Gastroesophageal sphincter (tissue), 4 donors: ENCODE results near the gene AFG1L. TPM values are rescaled to one million over a fixed set of nuclear protein-coding genes. Genes with fewer than 3 reads are reported as not detected.
"Not testable (repeated sequence)": the region's sequence is repeated elsewhere in the genome, so short reads cannot be mapped to it uniquely, and the experiment has no call there.

Experiments used
- ATAC-seq: fragments of 150-250 bp; one replicate; pipeline ENCODE4 v1.9.1; 2016; ENCODE audit warnings: mild to moderate bottlenecking, moderate library complexity
- H3K27ac ChIP-seq, 4 donors: fragments of 200-600 bp; sonication (generic) in 3 of 4; 1 replicate in 3 of 4; 2 replicates in 1 of 4; pipeline ENCODE4 v1.5.1; 2016 to 2019
- H3K27me3 ChIP-seq: fragments of 200-600 bp; sonication (generic); one replicate; pipeline ENCODE4 v1.5.1; 2019
- H3K36me3 ChIP-seq, 2 donors: fragments of 200-600 bp; sonication (generic); one replicate each; pipeline ENCODE4 v1.5.1; 2019; ENCODE audit warnings: control low read depth in 1 of 2
- H3K4me1 ChIP-seq, 3 donors: fragments of 200-600 bp; sonication (generic); 1 replicate in 2 of 3; 2 replicates in 1 of 3; pipeline ENCODE4 v1.5.1; 2016 to 2019; ENCODE audit warnings: control low read depth in 2 of 3
- H3K4me3 ChIP-seq, 2 donors: fragments of 200-600 bp; sonication (generic); one replicate each; pipeline ENCODE4 v1.5.1; 2019; ENCODE audit warnings: mild to moderate bottlenecking in 1 of 2, moderate library complexity in 1 of 2
- H3K9me3 ChIP-seq, 3 donors: fragments of 200-600 bp; sonication (generic); one replicate each; pipeline ENCODE4 v1.5.1; 2017 to 2019; ENCODE audit warnings: control low read depth in 2 of 3
- CTCF ChIP-seq, 4 experiments: fragments of 200-600 bp in 2 of 4; fragments of 450-650 bp in 2 of 4; sonication (generic) in 1 of 4; IDR thresholded peaks; one replicate each; pipeline ENCODE4 v1.5.1; 2017 to 2019; ENCODE audit warnings: antibody characterized with exemption in 4 of 4, mild to moderate bottlenecking in 2 of 4, moderate library complexity in 2 of 4
- EP300 ChIP-seq: sonication (generic); formaldehyde crosslinking; IDR thresholded peaks from one replicate; pipeline ENCODE4 v1.6.1; 2017; ENCODE audit warnings: antibody characterized with exemption, mild to moderate bottlenecking
- POLR2A ChIP-seq, 2 donors: fragments of 450-650 bp; IDR thresholded peaks; one replicate each; pipeline ENCODE4 v1.6.1; 2017; ENCODE audit warnings: antibody characterized with exemption in 2 of 2, mild to moderate bottlenecking in 2 of 2, moderate library complexity in 1 of 2
- POLR2AphosphoS5 ChIP-seq: sonication (generic); formaldehyde crosslinking; IDR thresholded peaks from one replicate; pipeline ENCODE4 v1.6.1; 2017; ENCODE audit warnings: antibody characterized with exemption
- WGBS, 2 donors: methylation state at CpG; one replicate each; pipeline ENCODE4 v1.1.5; 2018; ENCODE audit warnings: low coverage in 1 of 2; 5-methylcytosine and 5-hydroxymethylcytosine counted together
- total RNA-seq, 4 donors: library from RNA; depleted of rRNA; stranded (reverse); fragments of >200 nt; gene quantifications; one replicate each; pipeline ENCODE4 v1.1.0, GENCODE V29; 2016

The AFG1L gene
- total RNA-seq, 4 donors from 2014 or later = 1.6 to 7.6 (median 5.7) TPM

- Histone ChIP-seq H3K36me3 (peaks cover 0 to 13% of the 10 kb centered on the region in 2 donors), H3K4me1 (no peaks in the 10 kb centered on the region), H3K27me3 (no peaks in the 10 kb centered on the region), H3K9me3 (no peaks in the 10 kb centered on the region), H3K27ac (no peak overlapping the region), H3K4me3 (no peak overlapping the region)
- TF ChIP-seq CTCF (IDR thresholded peaks at IDR 0.05) (peak; percentile 67 to 87 (median 81)), POLR2AphosphoS5 (no peak)
- WGBS, 2 donors = 0 to 9% methylated on average over 1 of the region's 7 CpGs
- ATAC-seq = peak; percentile 36
Measured at GRCh38 chr6:108526739-108527174, 231.9 kb downstream of the AFG1L start.

- Histone ChIP-seq H3K4me1 (no peaks in the 10 kb centered on the region), H3K27ac (no peak overlapping the region), H3K9me3 (no peaks in the 10 kb centered on the region), H3K27me3 (no peaks in the 10 kb centered on the region), H3K4me3 (no peak overlapping the region), H3K36me3 (no peaks in the 10 kb centered on the region)
- 0 to 68% methylated on average over 1 to 2 of the region's 3 CpGs for WGBS, 2 donors
- TF ChIP-seq POLR2AphosphoS5 (no peak), CTCF (IDR thresholded peaks at IDR 0.05) (no peak), POLR2A (IDR thresholded peaks at IDR 0.05) (no peak), EP300 (no peak)
- no peak for ATAC-seq
Measured at GRCh38 chr6:108528878-108529277, 234.0 kb downstream of the AFG1L start.

GRCh38 chr6:108531332-108531731 lies 236.5 kb downstream of the AFG1L start:
- no peaks in the 10 kb centered on the region for H3K9me3 ChIP-seq
- no peaks in the 10 kb centered on the region for H3K27me3 ChIP-seq
- WGBS, 2 donors = 56 to 80% methylated on average over 1 of the region's 1 CpG
- no peaks in the 10 kb centered on the region for H3K4me1 ChIP-seq
- no peaks in the 10 kb centered on the region for H3K36me3 ChIP-seq
- no peak for ATAC-seq
- no peak overlapping the region for H3K27ac ChIP-seq
- TF ChIP-seq EP300 (no peak), POLR2AphosphoS5 (no peak), CTCF (IDR thresholded peaks at IDR 0.05) (no peak)
- no peak overlapping the region for H3K4me3 ChIP-seq

GRCh38 chr6:108535114-108535742 lies 240.4 kb downstream of the AFG1L start:
- Histone ChIP-seq H3K27ac (no peak overlapping the region), H3K9me3 (peaks cover 0 to under 1% (median 0%) of the 10 kb centered on the region in 3 donors), H3K27me3 (no peaks in the 10 kb centered on the region), H3K4me1 (no peaks in the 10 kb centered on the region), H3K36me3 (no peaks in the 10 kb centered on the region), H3K4me3 (no peak overlapping the region)
- TF ChIP-seq POLR2AphosphoS5 (no peak), EP300 (no peak), CTCF (IDR thresholded peaks at IDR 0.05) (no peak), POLR2A (IDR thresholded peaks at IDR 0.05) (no peak)
- 84 to 87% methylated on average over 3 to 5 of the region's 11 CpGs for WGBS, 2 donors
- no peak for ATAC-seq

GRCh38 chr6:108535920-108536535 lies 241.2 kb downstream of the AFG1L start:
- not testable (repeated sequence) for H3K4me1 ChIP-seq, ATAC-seq, H3K36me3 ChIP-seq, H3K4me3 ChIP-seq, H3K27me3 ChIP-seq, H3K9me3 ChIP-seq, H3K27ac ChIP-seq
- WGBS, 2 donors = 93 to 100% methylated on average over 2 to 4 of the region's 4 CpGs
